Osteocyte (in vitro differentiated cells): ENCODE data around the gene HIPK2. TPM values are rescaled to one million over a fixed set of nuclear protein-coding genes. Genes with fewer than 3 reads are reported as not detected.

Experiments
- DNase-seq: peaks from one replicate; pipeline ENCODE4 v3.0.0; 2021; ENCODE audit warnings: mixed read lengths; ENCODE audit not compliant: unreplicated experiment; ENCODE audit errors: extremely low spot score
- H3K27ac Mint-ChIP-seq: one replicate; pipeline ENCODE4 v1.8.0; 2021; ENCODE audit warnings: mild to moderate bottlenecking, mixed read lengths; ENCODE audit not compliant: unreplicated experiment
- H3K27me3 Mint-ChIP-seq: one replicate; pipeline ENCODE4 v1.8.0; 2021; ENCODE audit warnings: mixed read lengths; ENCODE audit not compliant: unreplicated experiment
- H3K36me3 Mint-ChIP-seq: one replicate; pipeline ENCODE4 v1.8.0; 2021; ENCODE audit warnings: mixed read lengths; ENCODE audit not compliant: unreplicated experiment
- H3K4me1 Mint-ChIP-seq: one replicate; pipeline ENCODE4 v1.8.0; 2021; ENCODE audit warnings: mixed read lengths; ENCODE audit not compliant: unreplicated experiment
- H3K4me3 Mint-ChIP-seq: one replicate; pipeline ENCODE4 v1.8.0; 2021; ENCODE audit warnings: mild to moderate bottlenecking, moderate library complexity, mixed read lengths; ENCODE audit not compliant: unreplicated experiment
- H3K9me3 Mint-ChIP-seq: one replicate; pipeline ENCODE4 v1.8.0; 2021; ENCODE audit warnings: mixed read lengths; ENCODE audit not compliant: unreplicated experiment
- long read RNA-seq: library from polyadenylated mRNA; unstranded; transcript quantifications from one replicate; pipeline ENCODE4 v2.0.0, GENCODE V29; 2021
- total RNA-seq: library from RNA; stranded (reverse); gene quantifications from 2 replicates; pipeline ENCODE4 v1.2.1, GENCODE V29; 2021
- TF ChIP-seq, protein P1 (sequence below): fragments of 200-600 bp; sonication (generic); IDR thresholded peaks from 2 replicates; pipeline ENCODE4 v1.5.0; 2021; ENCODE audit warnings: antibody characterized with exemption, mild to moderate bottlenecking, moderate library complexity

Gene HIPK2
- total RNA-seq = 90.8 and 96.9 TPM in 2 replicates
- long read RNA-seq, partial matches to known transcripts = 8 of 92 reads
- long read RNA-seq, other reads (novel, unspliced or antisense) = 84 of 92 reads

DNA sequence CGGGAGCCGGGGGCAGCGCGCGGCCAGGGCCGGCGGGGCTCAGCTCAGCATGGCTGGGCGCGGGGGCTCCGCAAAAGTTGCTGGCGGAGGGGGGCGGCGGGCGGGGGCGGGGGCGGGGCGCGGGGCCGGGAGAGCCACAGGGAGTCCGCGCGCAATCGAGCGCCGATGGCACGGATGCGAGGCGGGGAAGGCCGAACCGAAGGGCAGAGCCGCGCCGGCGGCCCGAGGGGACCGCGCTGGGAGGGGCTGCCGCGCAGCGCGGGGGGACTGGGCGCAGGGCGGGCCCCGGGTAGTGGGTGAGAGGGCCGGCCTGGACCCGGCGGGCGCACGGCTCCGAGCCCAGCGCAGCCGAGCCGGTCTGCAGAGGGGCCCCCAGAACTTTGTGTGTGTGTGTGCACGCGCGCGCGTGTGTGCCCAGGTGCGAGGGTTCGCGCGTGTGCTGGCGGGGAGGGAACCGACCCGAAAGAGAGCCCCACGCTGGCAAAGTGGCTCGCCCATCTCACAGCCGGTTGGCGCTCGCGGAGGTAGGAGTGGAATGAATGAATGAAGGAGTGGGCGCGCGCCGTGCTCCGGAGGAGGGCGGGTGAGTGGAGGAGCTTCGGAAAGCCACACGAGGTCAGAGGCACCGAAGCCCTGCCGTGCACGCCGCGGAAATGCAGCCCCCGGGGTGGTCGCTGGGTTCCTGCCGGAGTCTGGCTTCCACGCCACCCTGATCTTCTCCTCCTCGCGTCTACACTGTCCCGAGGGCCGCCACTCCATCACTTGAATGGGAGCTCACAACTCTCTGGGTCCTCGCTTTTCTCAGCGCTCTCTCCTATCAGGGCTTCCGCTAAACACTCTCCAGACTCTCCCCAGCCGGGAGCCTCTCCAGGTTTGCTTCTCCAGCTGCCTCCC lies at the start of gene HIPK2:
Gene HIPK2 (minus strand): TSS at position 51 of the 894 bp plus-strand sequence. CDS start 375 bp downstream, outside the sequence.
- Mint-ChIP-seq H3K9me3 (no peaks in the 10 kb centered on the region), H3K36me3 (no peaks in the 10 kb centered on the region), H3K4me1 (peaks cover 33% of the 10 kb centered on the region), H3K27ac (peak within 1 kb of the TSS; percentile 97), H3K4me3 (peak within 1 kb of the TSS; percentile 98), H3K27me3 (no peaks in the 10 kb centered on the region)
- peak; percentile 92 for DNase-seq
- TF ChIP-seq, protein P1, sequence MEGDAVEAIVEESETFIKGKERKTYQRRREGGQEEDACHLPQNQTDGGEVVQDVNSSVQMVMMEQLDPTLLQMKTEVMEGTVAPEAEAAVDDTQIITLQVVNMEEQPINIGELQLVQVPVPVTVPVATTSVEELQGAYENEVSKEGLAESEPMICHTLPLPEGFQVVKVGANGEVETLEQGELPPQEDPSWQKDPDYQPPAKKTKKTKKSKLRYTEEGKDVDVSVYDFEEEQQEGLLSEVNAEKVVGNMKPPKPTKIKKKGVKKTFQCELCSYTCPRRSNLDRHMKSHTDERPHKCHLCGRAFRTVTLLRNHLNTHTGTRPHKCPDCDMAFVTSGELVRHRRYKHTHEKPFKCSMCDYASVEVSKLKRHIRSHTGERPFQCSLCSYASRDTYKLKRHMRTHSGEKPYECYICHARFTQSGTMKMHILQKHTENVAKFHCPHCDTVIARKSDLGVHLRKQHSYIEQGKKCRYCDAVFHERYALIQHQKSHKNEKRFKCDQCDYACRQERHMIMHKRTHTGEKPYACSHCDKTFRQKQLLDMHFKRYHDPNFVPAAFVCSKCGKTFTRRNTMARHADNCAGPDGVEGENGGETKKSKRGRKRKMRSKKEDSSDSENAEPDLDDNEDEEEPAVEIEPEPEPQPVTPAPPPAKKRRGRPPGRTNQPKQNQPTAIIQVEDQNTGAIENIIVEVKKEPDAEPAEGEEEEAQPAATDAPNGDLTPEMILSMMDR = no peak

GRCh38 chr7:139827042-139827441 lies 49.2 kb upstream of the HIPK2 start:
- Mint-ChIP-seq H3K36me3 (no peaks in the 10 kb centered on the region), H3K4me3 (no peak overlapping the region), H3K9me3 (no peaks in the 10 kb centered on the region), H3K27me3 (peaks cover 21% of the 10 kb centered on the region), H3K27ac (no peak overlapping the region), H3K4me1 (peaks cover 23% of the 10 kb centered on the region)
- TF ChIP-seq, protein P1 = no peak
- DNase-seq = no peak

GRCh38 chr7:139825666-139826290 lies 48.0 kb upstream of the HIPK2 start:
- Mint-ChIP-seq H3K36me3 (no peaks in the 10 kb centered on the region), H3K4me3 (no peak overlapping the region), H3K4me1 (peaks cover 21% of the 10 kb centered on the region), H3K27ac (no peak overlapping the region), H3K9me3 (no peaks in the 10 kb centered on the region), H3K27me3 (peaks cover 21% of the 10 kb centered on the region)
- no peak for DNase-seq
- TF ChIP-seq, protein P1 = no peak

DNA sequence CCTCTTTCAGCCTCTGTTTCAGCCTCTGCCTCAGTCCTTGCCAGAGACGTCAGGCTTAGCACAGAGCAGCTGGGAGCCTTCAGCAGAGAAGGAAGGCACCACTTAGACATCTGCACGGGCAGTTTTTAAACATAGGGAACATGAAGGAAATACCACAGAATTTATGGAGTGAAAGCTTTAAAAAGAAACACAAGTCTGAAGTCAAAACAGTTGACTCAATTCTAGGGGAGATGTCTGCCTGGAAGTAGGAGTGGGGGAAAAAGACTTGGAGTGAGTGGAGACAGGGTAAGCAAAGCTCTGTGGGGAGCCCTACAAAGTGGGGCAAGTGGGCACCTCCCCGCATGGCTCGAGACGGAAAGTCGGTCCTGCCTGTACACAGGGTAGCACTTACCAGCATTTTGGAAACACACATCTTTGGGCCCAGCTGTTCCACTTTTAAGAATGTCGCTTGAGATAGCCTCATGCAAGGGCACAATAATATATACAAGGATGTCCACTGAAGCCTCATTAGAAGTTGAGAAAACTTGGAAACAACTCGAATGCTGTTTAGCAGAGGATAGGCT lies 46.2 kb upstream of the HIPK2 start:
- no peak for DNase-seq
- no peak overlapping the region for H3K27ac Mint-ChIP-seq
- H3K4me1 Mint-ChIP-seq = peaks cover 7% of the 10 kb centered on the region
- TF ChIP-seq, protein P1 = no peak
- no peak overlapping the region for H3K4me3 Mint-ChIP-seq
- H3K27me3 Mint-ChIP-seq = peaks cover 21% of the 10 kb centered on the region
- no peaks in the 10 kb centered on the region for H3K36me3 Mint-ChIP-seq
- H3K9me3 Mint-ChIP-seq = no peaks in the 10 kb centered on the region
